Activated T-cell treated with anti-CD3 and anti-CD28 coated beads, Interleukin-2, amount 50 U/mL, for 4 hours (primary cell): ENCODE data around the gene LRRC61. TPM values are rescaled to one million over a fixed set of nuclear protein-coding genes. Genes with fewer than 3 reads are reported as not detected.

ENCODE experiments used
- ATAC-seq, 2 donors: fragments of 200-7000 bp; cut with Tn5 transposase; one replicate each; pipeline ENCODE4 v1.10.0; 2021
- DNase-seq: peaks from one replicate; pipeline ENCODE4 v3.0.0-alpha.2; 2020
- H3K27me3 Mint-ChIP-seq: one replicate; pipeline ENCODE4 v1.8.0; 2021; ENCODE audit warnings: low read depth, mixed read lengths
- H3K36me3 Mint-ChIP-seq: one replicate; pipeline ENCODE4 v1.8.0; 2022; ENCODE audit warnings: mixed read lengths; ENCODE audit not compliant: insufficient read depth
- H3K4me1 Mint-ChIP-seq: one replicate; pipeline ENCODE4 v1.8.0; 2021; ENCODE audit warnings: low read depth, mixed read lengths
- H3K4me3 Mint-ChIP-seq: one replicate; pipeline ENCODE4 v1.8.0; 2021; ENCODE audit warnings: mild to moderate bottlenecking, moderate library complexity, mixed read lengths
- H3K9me3 Mint-ChIP-seq: one replicate; pipeline ENCODE4 v1.8.0; 2021; ENCODE audit warnings: mixed read lengths
- total RNA-seq, 3 donors: library from RNA; stranded (reverse); gene quantifications; one replicate each; pipeline ENCODE4 v1.2.1, GENCODE V29; 2021

The LRRC61 gene
- total RNA-seq, 3 donors from 2014 or later, result 24.5 to 29.4 (median 26.1) TPM

DNA sequence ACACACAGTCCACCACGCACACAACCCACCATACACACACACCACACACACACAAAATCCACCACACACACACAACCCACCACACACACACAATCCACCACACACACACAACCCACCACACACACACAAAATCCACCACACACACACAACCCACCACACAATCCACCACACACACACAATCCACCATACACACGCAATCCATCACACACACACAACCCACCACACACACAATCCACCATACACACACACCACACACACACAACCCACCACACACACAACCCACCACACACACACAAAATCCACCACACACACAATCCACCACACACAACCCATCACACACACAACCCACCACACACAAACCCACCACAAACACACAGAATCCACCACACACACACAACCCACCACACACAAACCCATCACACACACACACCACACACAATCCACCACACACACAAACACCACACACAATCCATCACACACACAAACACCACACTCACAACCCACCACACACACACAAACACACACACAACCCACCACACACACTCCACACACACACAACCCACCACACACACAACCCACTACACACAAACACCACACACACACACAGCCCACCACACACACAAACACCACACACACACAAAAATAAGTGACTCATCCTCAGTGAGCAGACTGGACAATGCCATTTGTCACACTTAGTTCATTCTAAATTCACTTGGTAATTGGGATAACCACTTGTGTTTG is 36.6 kb downstream of the LRRC61 start:
- Mint-ChIP-seq H3K36me3 (no peaks in the 10 kb centered on the region), H3K4me1 (peaks cover 36% of the 10 kb centered on the region), H3K9me3 (no peaks in the 10 kb centered on the region), H3K4me3 (no peak overlapping the region), H3K27me3 (no peaks in the 10 kb centered on the region)
- ATAC-seq, result no peak
- no peak for DNase-seq

DNA sequence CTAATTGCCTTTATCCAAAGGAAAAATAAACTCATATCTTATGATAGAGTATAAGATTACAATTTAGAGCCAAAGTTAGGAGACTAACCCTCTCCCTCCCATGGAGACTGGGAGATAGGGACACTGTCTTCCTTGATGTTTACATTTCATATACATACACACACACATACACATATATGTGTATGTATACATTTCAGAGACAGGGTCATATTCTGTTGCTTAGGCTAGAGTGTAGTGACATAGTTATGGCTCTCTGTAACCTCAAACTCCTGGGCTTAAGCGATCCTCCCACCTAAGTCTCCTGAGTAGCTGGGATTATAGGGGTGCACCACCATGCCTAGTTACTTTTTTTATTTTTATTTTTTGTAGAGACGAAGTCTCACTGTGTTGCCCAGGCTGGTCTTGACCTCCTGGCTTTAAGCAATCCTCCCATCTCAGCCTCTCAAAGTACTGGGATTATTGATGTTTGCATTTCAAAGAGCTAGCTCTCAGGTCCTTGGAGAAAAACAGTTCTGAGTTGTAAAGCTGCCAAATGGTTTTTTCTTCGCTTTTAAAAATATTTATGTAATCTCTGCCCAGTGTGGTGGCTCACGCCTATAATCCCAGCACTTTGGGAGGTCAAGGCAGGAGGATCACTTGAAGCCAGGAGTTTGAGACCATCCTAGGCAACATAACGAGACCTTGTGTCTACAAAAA is 37.4 kb downstream of the LRRC61 start:
- Mint-ChIP-seq H3K27me3 (no peaks in the 10 kb centered on the region), H3K36me3 (no peaks in the 10 kb centered on the region), H3K4me3 (no peak overlapping the region), H3K9me3 (no peaks in the 10 kb centered on the region), H3K4me1 (peaks cover 39% of the 10 kb centered on the region)
- DNase-seq (no peak), ATAC-seq (no peak)

DNA sequence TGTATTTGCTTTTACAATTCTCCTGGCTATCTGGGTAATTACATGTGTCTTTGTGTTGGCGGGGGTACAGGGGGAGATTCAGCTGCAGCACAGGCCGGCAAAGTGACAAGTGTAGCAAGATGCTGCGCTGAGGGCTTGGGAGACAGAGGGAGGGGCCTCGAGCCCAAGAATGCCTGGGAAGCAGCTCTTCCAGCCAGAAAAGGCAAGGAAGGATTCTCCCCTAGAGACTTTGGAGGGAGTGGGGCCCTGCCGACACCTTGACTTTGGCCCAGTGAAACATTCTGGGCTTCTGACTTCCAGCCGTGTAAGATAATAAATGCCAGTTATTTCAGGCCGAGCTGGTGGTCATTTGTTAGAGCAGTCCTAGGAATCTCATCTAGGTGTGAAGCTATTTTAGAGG is 38.2 kb downstream of the LRRC61 start:
- no peak overlapping the region for H3K4me3 Mint-ChIP-seq
- ATAC-seq (no peak), DNase-seq (no peak)
- no peaks in the 10 kb centered on the region for H3K9me3 Mint-ChIP-seq
- H3K36me3 Mint-ChIP-seq, result no peaks in the 10 kb centered on the region
- no peaks in the 10 kb centered on the region for H3K27me3 Mint-ChIP-seq
- peaks cover 44% of the 10 kb centered on the region for H3K4me1 Mint-ChIP-seq

DNA sequence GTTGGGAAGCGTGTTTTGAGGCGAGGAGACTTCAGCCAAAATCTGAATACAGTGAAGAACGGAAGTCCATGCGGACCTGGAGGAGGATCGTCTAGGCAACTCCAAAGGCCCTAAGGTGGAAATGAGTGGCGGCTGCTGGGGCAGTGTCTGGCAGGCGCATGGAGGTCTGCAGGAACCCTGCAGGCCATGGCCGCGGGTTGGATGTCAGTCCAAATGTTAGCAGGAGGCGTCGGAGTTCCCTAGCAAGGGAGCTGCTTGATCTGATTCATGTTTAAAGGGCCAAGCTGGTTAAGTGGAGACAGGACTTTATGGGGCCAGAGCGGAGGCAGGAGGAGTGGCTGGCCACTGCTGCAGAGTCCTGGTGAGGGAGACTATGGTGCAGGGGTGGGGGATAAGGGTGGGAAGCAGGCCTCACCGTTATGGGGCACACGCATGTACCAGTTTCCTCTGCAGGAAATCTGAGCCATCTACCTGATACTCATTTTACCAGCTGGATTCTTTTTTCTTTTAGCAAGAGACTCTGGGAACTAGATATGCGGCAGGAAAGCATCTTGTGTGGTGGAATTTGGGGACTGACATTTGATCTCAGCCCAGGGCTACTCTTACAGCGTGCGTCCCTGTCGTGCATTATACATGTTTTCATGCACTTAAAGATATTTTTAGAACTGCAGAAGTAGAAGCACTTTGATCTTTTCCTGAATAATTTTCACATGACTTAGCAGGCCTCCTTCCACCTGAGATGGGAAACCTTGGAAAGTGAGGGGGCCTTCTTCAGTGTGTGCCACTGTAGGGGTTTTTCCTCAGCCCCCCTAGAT is 38.9 kb downstream of the LRRC61 start:
- ATAC-seq (no peak), DNase-seq (no peak)
- Mint-ChIP-seq H3K4me1 (peaks cover 40% of the 10 kb centered on the region), H3K9me3 (no peaks in the 10 kb centered on the region), H3K27me3 (no peaks in the 10 kb centered on the region), H3K36me3 (no peaks in the 10 kb centered on the region), H3K4me3 (no peak overlapping the region)

DNA sequence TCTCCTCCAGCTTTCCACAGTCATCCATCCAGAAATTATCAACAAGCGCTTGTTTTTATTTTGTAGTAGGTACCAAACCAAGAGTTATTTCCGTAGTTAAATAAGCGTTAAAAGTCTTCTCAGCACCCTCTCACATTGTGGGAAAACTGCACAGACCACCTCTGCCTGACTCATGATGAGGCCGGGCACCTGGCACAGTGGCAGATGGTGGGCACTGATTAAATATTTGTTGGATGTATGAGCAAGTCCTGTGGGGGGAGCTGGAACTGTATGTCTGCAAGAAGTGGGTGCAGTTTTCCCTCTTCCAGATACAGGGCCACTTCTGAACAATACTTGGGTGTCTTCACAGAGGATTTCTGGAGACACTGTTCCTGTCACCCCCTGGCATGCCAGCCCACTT is 40.2 kb downstream of the LRRC61 start:
- ATAC-seq (no peak), DNase-seq (no peak)
- no peaks in the 10 kb centered on the region for H3K27me3 Mint-ChIP-seq
- H3K9me3 Mint-ChIP-seq, result no peaks in the 10 kb centered on the region
- H3K36me3 Mint-ChIP-seq, result no peaks in the 10 kb centered on the region
- no peak overlapping the region for H3K4me3 Mint-ChIP-seq
- peaks cover 35% of the 10 kb centered on the region for H3K4me1 Mint-ChIP-seq

DNA sequence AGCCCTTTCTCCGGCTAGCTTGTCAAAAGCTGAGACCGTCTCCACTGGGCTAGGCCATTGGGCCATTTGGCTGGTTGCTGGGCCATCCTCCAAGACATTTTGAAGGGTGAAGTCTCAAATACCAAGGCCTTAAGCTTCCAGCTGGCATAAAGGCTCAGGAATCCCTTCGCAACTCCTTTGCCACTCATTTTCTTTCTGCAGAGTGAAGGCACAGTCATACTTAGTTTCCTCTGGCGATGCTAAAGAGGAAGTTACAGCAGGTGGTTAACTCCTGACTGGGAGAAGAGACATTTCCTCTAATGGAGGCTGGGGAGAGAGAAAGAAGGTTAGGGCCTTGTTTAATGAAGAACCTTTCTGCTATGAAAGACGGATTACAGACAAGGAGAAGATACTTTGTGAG is 40.7 kb downstream of the LRRC61 start:
- no peaks in the 10 kb centered on the region for H3K36me3 Mint-ChIP-seq
- no peaks in the 10 kb centered on the region for H3K27me3 Mint-ChIP-seq
- H3K4me3 Mint-ChIP-seq, result no peak overlapping the region
- peaks cover 30% of the 10 kb centered on the region for H3K4me1 Mint-ChIP-seq
- ATAC-seq (no peak), DNase-seq (no peak)
- H3K9me3 Mint-ChIP-seq, result no peaks in the 10 kb centered on the region

DNA sequence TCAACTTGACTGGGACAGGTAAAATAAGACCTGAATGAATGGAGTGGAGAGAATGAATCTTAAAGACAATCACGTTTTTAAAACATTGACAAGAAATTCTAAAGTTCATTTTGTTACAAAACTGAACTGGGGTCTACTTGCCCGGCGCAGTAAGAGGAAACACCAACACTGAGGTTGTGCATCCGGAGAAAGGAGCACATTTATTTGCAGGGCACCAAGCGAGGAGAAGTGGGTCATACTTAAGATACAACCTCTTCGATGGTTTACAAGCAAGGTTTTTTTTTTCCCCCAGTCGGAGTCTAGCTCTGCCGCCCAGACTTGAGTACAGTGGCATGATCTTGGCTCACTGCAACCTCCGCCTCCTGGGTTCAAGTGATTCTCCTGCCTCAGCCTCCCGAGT is 42.0 kb downstream of the LRRC61 start:
- Mint-ChIP-seq H3K36me3 (no peaks in the 10 kb centered on the region), H3K27me3 (no peaks in the 10 kb centered on the region), H3K9me3 (no peaks in the 10 kb centered on the region), H3K4me3 (no peak overlapping the region), H3K4me1 (peaks cover 32% of the 10 kb centered on the region)
- DNase-seq (no peak), ATAC-seq (no peak)

DNA sequence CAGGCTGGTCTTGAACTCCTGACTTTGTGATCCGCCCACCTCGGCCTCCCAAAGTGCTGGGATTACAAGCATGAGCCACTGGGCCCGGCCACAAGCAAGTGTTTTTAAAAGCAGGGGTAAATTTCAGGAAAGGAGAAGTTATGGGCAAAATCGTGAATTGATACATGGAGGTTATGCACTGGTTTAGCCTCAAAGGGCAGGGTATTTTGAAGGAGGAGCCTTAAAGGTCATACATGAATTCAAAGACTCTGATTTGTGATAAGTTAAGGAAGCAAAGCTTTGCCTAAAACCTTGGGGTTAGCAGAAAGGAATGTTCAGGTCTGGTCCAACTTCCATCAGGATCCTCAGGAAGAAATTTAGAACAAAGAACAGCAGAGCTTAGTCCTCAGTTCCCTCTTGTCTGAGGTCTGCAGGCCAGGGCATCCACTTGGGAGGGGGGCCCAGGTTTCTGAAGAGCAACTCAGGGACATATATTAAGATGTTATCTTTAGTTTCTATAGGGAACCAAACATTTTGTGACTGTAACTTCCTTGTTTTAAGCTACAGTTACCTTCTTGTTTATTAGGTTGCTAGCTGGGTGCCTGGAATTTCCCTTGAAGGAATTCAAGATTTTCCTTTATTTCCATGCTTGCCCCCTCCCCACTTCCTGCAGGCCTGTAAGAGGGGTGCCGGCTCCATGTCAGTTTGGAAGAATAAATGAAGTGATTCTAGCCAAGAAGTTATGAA is 42.7 kb downstream of the LRRC61 start:
- peaks cover 39% of the 10 kb centered on the region for H3K4me1 Mint-ChIP-seq
- DNase-seq (no peak), ATAC-seq (no peak)
- H3K36me3 Mint-ChIP-seq, result no peaks in the 10 kb centered on the region
- H3K9me3 Mint-ChIP-seq, result no peaks in the 10 kb centered on the region
- no peak overlapping the region for H3K4me3 Mint-ChIP-seq
- no peaks in the 10 kb centered on the region for H3K27me3 Mint-ChIP-seq

DNA sequence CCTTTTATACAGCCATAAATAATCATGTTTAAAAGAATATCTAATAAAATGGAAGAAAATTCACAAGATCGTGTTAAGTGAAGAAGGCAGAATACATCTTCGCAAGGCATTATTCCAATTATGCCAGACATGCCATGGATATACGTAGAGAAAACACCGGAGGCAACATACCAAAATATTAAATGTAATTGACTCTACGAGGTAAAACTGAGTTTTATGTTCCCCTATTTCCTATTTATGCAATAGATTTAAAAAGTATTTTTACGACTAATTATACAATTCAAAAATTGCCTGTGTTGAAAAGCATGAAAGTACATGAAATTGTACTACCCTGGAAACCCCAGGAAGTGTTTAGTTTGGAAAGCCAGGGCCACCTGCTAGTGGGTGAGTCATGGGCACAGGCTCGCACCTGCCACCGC is 44.5 kb downstream of the LRRC61 start:
- Mint-ChIP-seq H3K9me3 (no peaks in the 10 kb centered on the region), H3K4me3 (peak overlapping the region; percentile 91), H3K36me3 (peaks cover 3% of the 10 kb centered on the region), H3K27me3 (no peaks in the 10 kb centered on the region), H3K4me1 (peaks cover 39% of the 10 kb centered on the region)
- ATAC-seq (peak in 1 of 2 donors; percentile 58), DNase-seq (no peak)

DNA sequence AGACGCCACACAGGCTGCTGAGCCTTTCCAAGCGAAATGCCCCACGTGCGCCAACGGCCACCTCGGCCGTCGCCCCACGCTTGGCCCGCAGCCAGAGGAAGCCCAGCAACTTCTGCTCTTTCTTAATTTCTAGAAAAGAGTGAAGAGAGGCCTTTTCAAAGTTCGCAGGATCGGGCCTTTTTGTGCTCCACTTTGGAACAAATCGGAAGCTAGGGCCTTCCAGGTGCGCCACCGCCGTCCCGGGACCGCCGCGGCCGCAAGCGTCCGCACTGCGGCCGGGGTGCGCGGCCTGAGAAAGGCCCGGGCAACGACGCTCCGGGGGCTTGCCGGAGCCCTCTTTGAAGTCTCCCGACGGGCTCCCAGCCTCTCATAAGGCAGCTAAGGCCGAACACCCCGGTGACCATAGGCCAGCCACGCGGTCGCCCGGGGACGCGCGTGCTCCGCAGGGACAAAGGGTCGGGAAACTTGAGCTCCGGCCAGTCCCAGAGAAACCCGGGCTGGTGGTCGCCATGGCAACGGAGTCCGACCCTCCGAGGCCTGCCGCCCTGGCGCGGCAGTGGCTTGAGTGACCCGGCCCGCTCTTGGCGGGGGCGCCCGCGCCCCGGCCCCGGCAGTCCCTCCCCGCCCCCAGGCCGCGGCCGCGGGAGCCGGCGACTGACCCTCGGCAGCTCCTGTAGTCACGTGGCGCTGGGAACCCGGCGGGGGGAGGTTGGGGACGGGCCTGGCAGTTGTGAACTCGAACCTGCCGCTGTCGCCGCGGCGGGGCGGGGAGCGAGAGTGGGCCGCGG is 45.1 kb downstream of the LRRC61 start, which contains the start of gene REPIN1:
Gene REPIN1, plus strand, starts transcription at position 727 of the 788 bp plus-strand sequence. CDS start 890 bp downstream, outside the sequence.
- peak within 1 kb of the TSS; percentile 96 for H3K4me3 Mint-ChIP-seq
- H3K27me3 Mint-ChIP-seq, result no peaks in the 10 kb centered on the region
- H3K36me3 Mint-ChIP-seq, result peaks cover 3% of the 10 kb centered on the region
- no peaks in the 10 kb centered on the region for H3K9me3 Mint-ChIP-seq
- DNase-seq, result peak; percentile 78
- peak; percentile 44 to 65 for ATAC-seq
- H3K4me1 Mint-ChIP-seq, result peaks cover 39% of the 10 kb centered on the region

DNA sequence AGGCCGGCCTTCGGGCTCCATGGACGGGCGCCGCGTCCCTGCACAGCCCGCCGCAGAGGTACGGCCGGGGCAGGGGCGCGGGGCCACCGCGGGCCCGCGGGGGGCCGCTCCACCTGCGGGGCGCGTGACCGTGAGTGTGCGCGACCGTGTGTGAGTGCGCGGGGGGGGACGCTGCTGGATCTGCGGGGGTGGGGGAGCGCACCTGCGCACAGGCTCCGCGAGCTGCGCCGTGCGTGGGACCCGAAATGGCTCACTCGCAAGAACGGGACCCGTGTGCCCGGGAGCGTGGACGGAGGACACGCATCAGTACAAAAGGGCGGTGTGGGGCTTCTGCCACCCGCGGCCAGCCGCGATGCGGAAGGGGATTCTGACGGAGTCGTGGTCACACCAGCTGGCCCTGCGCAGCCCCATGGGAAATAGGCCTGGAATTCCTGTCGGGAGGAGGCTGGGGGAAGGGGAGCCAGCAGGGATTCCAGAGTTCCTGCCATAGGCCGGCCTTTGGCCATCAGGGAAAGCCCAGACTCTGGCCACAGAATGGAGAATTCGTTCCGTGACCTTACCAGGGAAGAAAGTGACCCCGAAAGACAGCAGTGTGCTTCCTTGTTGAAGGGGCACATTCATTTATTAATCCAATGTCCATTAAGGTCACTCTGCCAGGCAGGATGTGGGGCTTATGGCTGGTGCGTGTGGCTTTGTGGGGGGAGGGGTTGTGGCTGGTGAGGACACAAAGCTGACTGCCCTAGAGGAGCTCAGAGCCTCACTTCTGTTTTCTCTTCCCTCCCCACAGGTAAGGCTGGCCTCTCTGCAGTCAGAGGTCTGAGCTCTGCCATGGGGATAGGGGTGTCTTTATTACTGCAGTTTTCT is 46.0 kb downstream of the LRRC61 start:
- DNase-seq, result peak; percentile 74
- H3K36me3 Mint-ChIP-seq, result peaks cover 8% of the 10 kb centered on the region
- H3K27me3 Mint-ChIP-seq, result no peaks in the 10 kb centered on the region
- peak; percentile 61 to 62 for ATAC-seq
- peak overlapping the region; percentile 96 for H3K4me3 Mint-ChIP-seq
- no peaks in the 10 kb centered on the region for H3K9me3 Mint-ChIP-seq
- peaks cover 41% of the 10 kb centered on the region for H3K4me1 Mint-ChIP-seq

DNA sequence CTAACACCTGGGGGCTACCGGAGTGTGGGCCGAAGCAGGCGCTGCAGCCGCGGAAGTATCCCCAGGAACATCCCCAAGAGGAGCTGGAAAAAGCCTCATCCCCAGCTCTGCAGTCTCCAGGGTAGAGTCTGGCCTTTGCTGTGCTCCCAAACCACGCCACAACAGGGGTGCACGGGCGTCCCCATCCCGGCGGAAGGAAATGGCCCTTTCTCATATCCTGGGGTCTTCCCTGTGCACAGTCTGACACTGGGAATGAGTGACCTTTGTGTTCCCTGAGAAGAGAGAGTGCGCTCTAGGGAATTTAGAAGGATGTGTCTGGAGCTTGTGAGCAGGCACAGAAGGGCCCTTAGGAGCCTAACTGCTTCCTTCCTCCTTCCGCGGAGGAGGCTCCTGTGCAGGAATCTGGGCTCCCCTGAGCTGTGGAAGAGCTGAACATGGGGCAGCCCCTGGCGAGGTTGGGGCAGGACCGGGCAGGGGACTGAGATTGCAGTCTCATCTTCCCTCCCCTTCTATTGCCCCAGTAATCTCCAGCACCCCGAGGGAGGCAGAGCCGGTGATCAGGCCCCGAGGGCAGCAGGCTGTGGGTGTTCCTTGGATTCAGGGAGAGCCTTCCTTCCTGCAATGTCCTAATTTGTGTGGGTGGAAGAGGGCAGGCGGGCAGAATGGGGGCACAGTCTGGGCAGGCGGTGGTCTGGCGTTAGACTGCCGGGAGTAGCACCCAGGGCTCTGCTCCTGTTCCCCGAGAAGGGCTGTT is 46.8 kb downstream of the LRRC61 start:
- H3K36me3 Mint-ChIP-seq, result peaks cover 8% of the 10 kb centered on the region
- H3K4me1 Mint-ChIP-seq, result peaks cover 43% of the 10 kb centered on the region
- no peaks in the 10 kb centered on the region for H3K27me3 Mint-ChIP-seq
- DNase-seq (no peak), ATAC-seq (no peak)
- no peaks in the 10 kb centered on the region for H3K9me3 Mint-ChIP-seq
- peak overlapping the region; percentile 96 for H3K4me3 Mint-ChIP-seq
